ENCODE results near the gene MOB1A.

The MOB1A gene

GRCh38 chr2:74103763-74104162 is 74.9 kb downstream of the MOB1A start:
- DNase-seq (ENCODE audit: low spot score), result no peak

Data from globus pallidus (tissue), 1 donor.